OCI-LY7 (cell line): Measurements from ENCODE around the gene DBI. TPM values are rescaled to one million over a fixed set of nuclear protein-coding genes. Genes with fewer than 3 reads are reported as not detected.
"Not testable (repeated sequence)": the region's sequence is repeated elsewhere in the genome, so short reads cannot be mapped to it uniquely, and the experiment has no call there.

Experiments
- BruUV-seq: library from RNA; stranded (reverse); fragments of 400-500 nt; replicated peaks from 2 replicates; lab custom pipeline; 2021; lab: Mats Ljungman, UMichigan
- CTCF ChIA-PET: fragments of 300-600 bp; sonication (Branson Sonifier 250); formaldehyde crosslinking; loops from one replicate; lab custom pipeline; 2022; ENCODE audit warnings: antibody characterized with exemption; ENCODE audit not compliant: unreplicated experiment; lab: Charles Lee
- POLR2A ChIA-PET: fragments of 300-600 bp; sonication (Branson Sonifier 250); formaldehyde crosslinking; loops from one replicate; lab custom pipeline; 2022; ENCODE audit warnings: antibody characterized with exemption; lab: Charles Lee
- DNase-seq: peaks from one replicate; pipeline ENCODE4 v3.0.0-alpha.2; 2015; ENCODE audit warnings: low spot score
- H2AFZ ChIP-seq: fragments of 200-600 bp; sonication (generic), shearing (Covaris generic); 2 replicates; pipeline ENCODE4 v1.6.1; 2014; ENCODE audit warnings: mild to moderate bottlenecking, antibody characterized with exemption, low read length, moderate library complexity
- H3K27ac ChIP-seq: fragments of 200-600 bp; sonication (generic); 2 replicates; pipeline ENCODE4 v1.5.1; 2014; ENCODE audit warnings: mixed run types, low read depth, mild to moderate bottlenecking, moderate library complexity, low read length, inconsistent platforms; ENCODE audit not compliant: poor library complexity, severe bottlenecking
- H3K36me3 ChIP-seq: fragments of 200-600 bp; sonication (generic); 2 replicates; pipeline ENCODE4 v1.6.1; 2014; ENCODE audit warnings: mild to moderate bottlenecking, antibody characterized with exemption, low read length, moderate library complexity, mixed read lengths; ENCODE audit not compliant: insufficient read depth
- H3K4me1 ChIP-seq: fragments of 200-600 bp; sonication (generic); 2 replicates; pipeline ENCODE4 v1.5.1; 2014; ENCODE audit warnings: mild to moderate bottlenecking, low read length; ENCODE audit not compliant: insufficient read depth, poor library complexity, severe bottlenecking
- H3K4me2 ChIP-seq: fragments of 200-600 bp; sonication (generic); 2 replicates; pipeline ENCODE4 v1.6.1; 2014; ENCODE audit warnings: mild to moderate bottlenecking, low read length
- H3K4me3 ChIP-seq: fragments of 200-600 bp; sonication (generic); 2 replicates; pipeline ENCODE4 v1.5.1; 2014; ENCODE audit warnings: mild to moderate bottlenecking, low read depth, low read length; ENCODE audit not compliant: poor library complexity, severe bottlenecking
- H3K79me2 ChIP-seq: fragments of 200-600 bp; sonication (generic); 2 replicates; pipeline ENCODE4 v1.6.1; 2016; ENCODE audit warnings: low read depth, mild to moderate bottlenecking, low read length, moderate library complexity, mixed read lengths; ENCODE audit not compliant: insufficient read depth
- H3K9me2 ChIP-seq: fragments of 200-600 bp; sonication (generic); 2 replicates; pipeline ENCODE4 v1.6.1; 2016; ENCODE audit warnings: mild to moderate bottlenecking, low read length, mixed read lengths; ENCODE audit not compliant: insufficient read depth
- H3K9me3 ChIP-seq: fragments of 200-600 bp; sonication (generic); 2 replicates; pipeline ENCODE4 v1.6.1; 2014; ENCODE audit warnings: mild to moderate bottlenecking, mixed run types, low read length, mixed read lengths
- H4K20me1 ChIP-seq: fragments of 200-600 bp; sonication (generic); 2 replicates; pipeline ENCODE4 v1.6.1; 2014; ENCODE audit warnings: mild to moderate bottlenecking, antibody characterized with exemption, low read length, moderate library complexity, mixed read lengths; ENCODE audit not compliant: insufficient read depth
- EZH2phosphoT487 ChIP-seq: fragments of 200-600 bp; sonication (generic); IDR thresholded peaks from 2 replicates; pipeline ENCODE4 v1.6.1; 2018; ENCODE audit warnings: low read depth, borderline replicate concordance, mild to moderate bottlenecking, mixed run types, antibody characterized with exemption, low read length, moderate library complexity, mixed read lengths
- intact Hi-C: fragments of 100-400 bp; cut with micrococcal nuclease; formaldehyde crosslinking; loops from one replicate; pipeline ENCODE4 v1.10.0; 2022; ENCODE audit not compliant: unreplicated experiment
- total RNA-seq, 2 experiments: library from RNA; depleted of rRNA in 1 of 2; stranded (reverse); fragments of >200 nt in 1 of 2; shearing (Covaris generic) in 1 of 2; gene quantifications; 2 replicates each; pipeline ENCODE4 v1.2.3, GENCODE V29; 2014 to 2022
- TF ChIP-seq, protein P1 (sequence below): fragments of 200-600 bp; sonication (generic); conservative IDR thresholded peaks from 2 replicates; pipeline ENCODE4 v1.5.1; 2014; ENCODE audit warnings: mild to moderate bottlenecking, antibody characterized with exemption, low read length, moderate library complexity, mixed read lengths

The DBI gene
- total RNA-seq, 2 experiments from 2014 or later: 293 to 309 TPM

DNA sequence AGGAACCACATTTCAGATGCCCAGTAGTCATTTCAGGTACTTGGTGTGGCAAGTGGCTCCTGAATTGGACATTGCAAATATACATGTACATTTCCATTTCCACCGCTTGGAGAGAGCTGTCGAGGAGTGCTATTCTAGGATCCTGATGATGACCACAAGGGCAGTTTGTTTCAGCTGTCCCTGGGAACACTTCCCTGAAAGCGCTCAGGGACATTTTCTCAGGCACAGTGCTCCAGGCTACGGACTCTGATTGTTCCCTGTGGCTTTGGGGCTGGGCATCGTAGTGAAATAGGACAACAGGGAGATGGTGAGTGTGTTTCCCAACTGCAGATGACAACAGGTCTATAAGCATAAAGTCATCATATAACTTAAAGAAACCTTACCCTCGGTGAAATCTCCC is 3.1 kb downstream of the DBI start:
- POLR2A ChIA-PET: interaction anchor here (1.1 kb wide), 1 partner anchor 19 kb away, joined by 4 read pairs; no protein-coding TSS in a partner anchor
- peaks cover 20% of the 10 kb centered on the region for H3K4me1 ChIP-seq
- no peak for TF ChIP-seq EZH2phosphoT487
- TF ChIP-seq, protein P1, sequence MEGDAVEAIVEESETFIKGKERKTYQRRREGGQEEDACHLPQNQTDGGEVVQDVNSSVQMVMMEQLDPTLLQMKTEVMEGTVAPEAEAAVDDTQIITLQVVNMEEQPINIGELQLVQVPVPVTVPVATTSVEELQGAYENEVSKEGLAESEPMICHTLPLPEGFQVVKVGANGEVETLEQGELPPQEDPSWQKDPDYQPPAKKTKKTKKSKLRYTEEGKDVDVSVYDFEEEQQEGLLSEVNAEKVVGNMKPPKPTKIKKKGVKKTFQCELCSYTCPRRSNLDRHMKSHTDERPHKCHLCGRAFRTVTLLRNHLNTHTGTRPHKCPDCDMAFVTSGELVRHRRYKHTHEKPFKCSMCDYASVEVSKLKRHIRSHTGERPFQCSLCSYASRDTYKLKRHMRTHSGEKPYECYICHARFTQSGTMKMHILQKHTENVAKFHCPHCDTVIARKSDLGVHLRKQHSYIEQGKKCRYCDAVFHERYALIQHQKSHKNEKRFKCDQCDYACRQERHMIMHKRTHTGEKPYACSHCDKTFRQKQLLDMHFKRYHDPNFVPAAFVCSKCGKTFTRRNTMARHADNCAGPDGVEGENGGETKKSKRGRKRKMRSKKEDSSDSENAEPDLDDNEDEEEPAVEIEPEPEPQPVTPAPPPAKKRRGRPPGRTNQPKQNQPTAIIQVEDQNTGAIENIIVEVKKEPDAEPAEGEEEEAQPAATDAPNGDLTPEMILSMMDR: no peak
- peaks cover 16% of the 10 kb centered on the region; the same call in 1 of the 2 replicates for H4K20me1 ChIP-seq
- peaks cover 7% of the 10 kb centered on the region; the same call in 1 of the 2 replicates for H3K9me3 ChIP-seq
- intact Hi-C loops: loop anchor here (5.0 to 10.0 kb wide), 3 partner anchors 488 to 1315 kb away; no protein-coding TSS in a partner anchor
- peaks cover 68% of the 10 kb centered on the region for H3K36me3 ChIP-seq
- no peak overlapping the region for H3K4me2 ChIP-seq
- no peak overlapping the region for H2AFZ ChIP-seq
- DNase-seq: no peak
- CTCF ChIA-PET: no interaction called here
- H3K4me3 ChIP-seq: no peak overlapping the region
- H3K27ac ChIP-seq: no peak overlapping the region
- H3K9me2 ChIP-seq: no peaks in the 10 kb centered on the region
- peaks cover 38% of the 10 kb centered on the region for H3K79me2 ChIP-seq
- no TSS peak for BruUV-seq

- H2AFZ ChIP-seq: no peak overlapping the region
- no TSS peak for BruUV-seq
- peaks cover 25% of the 10 kb centered on the region; the same call in 1 of the 2 replicates for H3K79me2 ChIP-seq
- H3K4me1 ChIP-seq: peaks cover 13% of the 10 kb centered on the region
- TF ChIP-seq EZH2phosphoT487: no peak
- TF ChIP-seq, protein P1: no peak
- ChIA-PET POLR2A (no interaction called here), CTCF (no interaction called here)
- H3K9me2 ChIP-seq: no peaks in the 10 kb centered on the region
- H3K9me3 ChIP-seq: peaks cover 7% of the 10 kb centered on the region; the same call in 1 of the 2 replicates
- no peak overlapping the region for H3K27ac ChIP-seq
- H4K20me1 ChIP-seq: peaks cover 16% of the 10 kb centered on the region; the same call in 1 of the 2 replicates
- no peak for DNase-seq
- H3K36me3 ChIP-seq: peaks cover 70% of the 10 kb centered on the region
- H3K4me3 ChIP-seq: no peak overlapping the region
- H3K4me2 ChIP-seq: no peak overlapping the region
- intact Hi-C loops: no loop called here
These were observed 4.3 kb downstream of the DBI start for GRCh38 chr2:119371111-119371510.

GRCh38 chr2:119372778-119373568 is 6.2 kb downstream of the DBI start:
- Histone ChIP-seq H3K9me2 (no peaks in the 10 kb centered on the region), H3K4me1 (peaks cover 23% of the 10 kb centered on the region), H3K4me3 (no peak overlapping the region), H4K20me1 (peaks cover 11% of the 10 kb centered on the region; the same call in 1 of the 2 replicates), H3K4me2 (no peak overlapping the region), H3K27ac (no peak overlapping the region), H3K79me2 (peaks cover 10% of the 10 kb centered on the region; the same call in 1 of the 2 replicates), H3K36me3 (peaks cover 70% of the 10 kb centered on the region), H2AFZ (no peak overlapping the region), H3K9me3 (peaks cover 7% of the 10 kb centered on the region; the same call in 1 of the 2 replicates)
- intact Hi-C loops: no loop called here
- ChIA-PET CTCF (no interaction called here), POLR2A (no interaction called here)
- no peak for TF ChIP-seq EZH2phosphoT487
- TF ChIP-seq, protein P1: no peak
- no peak for DNase-seq
- BruUV-seq: no TSS peak

GRCh38 chr2:119373907-119374745 is 7.3 kb downstream of the DBI start:
- H3K79me2 ChIP-seq, H3K4me3 ChIP-seq, BruUV-seq, H2AFZ ChIP-seq, CTCF ChIA-PET, H3K4me2 ChIP-seq, POLR2A ChIA-PET, H3K9me3 ChIP-seq, H3K9me2 ChIP-seq, H4K20me1 ChIP-seq, intact Hi-C loops, DNase-seq, H3K27ac ChIP-seq: not testable (repeated sequence)
- Histone ChIP-seq H3K36me3 (peaks cover 59% of the 10 kb centered on the region), H3K4me1 (peaks cover 12% of the 10 kb centered on the region)
